K562 (cell line): Measurements from ENCODE around the gene ORC3. TPM values are rescaled to one million over a fixed set of nuclear protein-coding genes. Genes with fewer than 3 reads are reported as not detected.

Experiments
- ATAC-seq: fragments of 200-7000 bp; cut with Tn5 transposase; 3 replicates; pipeline ENCODE4 v1.9.1; 2020; ENCODE audit warnings: moderate library complexity
- BruUV-seq: library from RNA; stranded (reverse); fragments of 400-500 nt; replicated peaks from 2 replicates; lab custom pipeline; 2021; lab: Mats Ljungman, UMichigan
- CTCF ChIA-PET: fragments of 300-600 bp; formaldehyde crosslinking; extraction: SDS; loops from one replicate; lab custom pipeline; 2021; ENCODE audit warnings: low intra/inter-chr PET ratio; lab: Yijun Ruan, JAX
- POLR2A ChIA-PET: fragments of 300-600, 350-650 bp; sonication (Branson Sonifier 250); formaldehyde crosslinking; extraction: SDS; loops from one replicate; lab custom pipeline; 2021; ENCODE audit warnings: antibody characterized with exemption, inconsistent platforms; lab: Yijun Ruan, JAX
- DNase-seq, 4 experiments: peaks; one replicate each; pipeline versions ENCODE4 v3.0.0 to v3.0.0-alpha.2; 2011 to 2018; ENCODE audit warnings: low spot score in 3 of 4, mixed read lengths in 3 of 4; ENCODE audit errors: extremely low read depth in 1 of 4
- FAIRE-seq: peaks from 2 replicates; lab custom pipeline; 2011; peaks lifted over from hg19 to GRCh38; lab: Jason Lieb, UNC
- H2AFZ ChIP-seq: 2 replicates; pipeline ENCODE4 v1.6.0; 2011; ENCODE audit warnings: low read depth, low read length, control low read depth, inconsistent platforms
- H3K27ac ChIP-seq: fragments of 200-600 bp; 3 replicates; pipeline ENCODE4 v1.8.0; 2011; ENCODE audit warnings: low read depth, mild to moderate bottlenecking, control low read depth, inconsistent platforms, low read length, moderate library complexity, mixed read lengths; ENCODE audit errors: extremely low read depth
- H3K27me3 ChIP-seq, 2 experiments: fragments of 300-600 bp in 1 of 2; 2 replicates in 1 of 2; 3 replicates in 1 of 2; pipeline versions ENCODE4 v1.6.0 to v1.8.0; 2011; ENCODE audit warnings: inconsistent platforms in 2 of 2, low read length in 2 of 2, mild to moderate bottlenecking in 1 of 2, mixed read lengths in 1 of 2, moderate library complexity in 1 of 2; ENCODE audit not compliant: control insufficient read depth in 2 of 2, insufficient read depth in 2 of 2
- H3K36me3 ChIP-seq: fragments of 300-600 bp; 3 replicates; pipeline ENCODE4 v1.8.0; 2011; ENCODE audit warnings: mild to moderate bottlenecking, low read length, inconsistent platforms; ENCODE audit not compliant: control insufficient read depth, insufficient read depth
- H3K4me1 ChIP-seq, 2 experiments: fragments of 200-600 bp in 1 of 2; replicated peaks in 1 of 2; 2 replicates in 1 of 2; 3 replicates in 1 of 2; pipeline versions ENCODE4 v1.5.1 to v1.8.0; 2011; ENCODE audit warnings: inconsistent platforms in 2 of 2, low read length in 2 of 2, mild to moderate bottlenecking in 1 of 2, mixed read lengths in 1 of 2, moderate library complexity in 1 of 2; ENCODE audit not compliant: control insufficient read depth in 2 of 2, insufficient read depth in 2 of 2
- H3K4me2 ChIP-seq: 2 replicates; pipeline ENCODE4 v1.6.1; 2011; ENCODE audit warnings: low read length, control low read depth, inconsistent platforms, mixed read lengths; ENCODE audit not compliant: insufficient read depth
- H3K4me3 ChIP-seq: fragments of 200-600 bp; sonication (generic), shearing (Covaris generic); 2 replicates; pipeline ENCODE4 v1.5.1; 2016; ENCODE audit warnings: control low read depth, inconsistent platforms
- H3K79me2 ChIP-seq: fragments of 200-600 bp; 3 replicates; pipeline ENCODE4 v1.8.0; 2011; ENCODE audit warnings: low read length, inconsistent platforms; ENCODE audit not compliant: control insufficient read depth, insufficient read depth
- H3K9ac ChIP-seq, 2 experiments: 2 replicates each; pipeline versions ENCODE4 v1.6.0 to v1.6.1; 2011; ENCODE audit warnings: low read depth in 2 of 2, low read length in 2 of 2, control low read depth in 1 of 2, inconsistent platforms in 1 of 2, mild to moderate bottlenecking in 1 of 2, mixed read lengths in 1 of 2; ENCODE audit not compliant: insufficient read depth in 1 of 2
- H3K9me1 ChIP-seq: one replicate; pipeline ENCODE4 v1.6.0; 2011; ENCODE audit warnings: inconsistent platforms, mild to moderate bottlenecking, low read length, moderate library complexity; ENCODE audit not compliant: control insufficient read depth, insufficient read depth
- H3K9me3 ChIP-seq: replicated peaks from 2 replicates; pipeline ENCODE4 v1.5.1; 2011; ENCODE audit warnings: low read depth, low read length, inconsistent platforms; ENCODE audit not compliant: control insufficient read depth, insufficient read depth
- H4K20me1 ChIP-seq: replicated peaks from 2 replicates; pipeline ENCODE4 v1.6.1; 2011; ENCODE audit warnings: low read length, inconsistent platforms, mixed read lengths; ENCODE audit not compliant: control insufficient read depth, insufficient read depth
- ARHGAP35 ChIP-seq: fragments of 450-650 bp; IDR thresholded peaks from 2 replicates; pipeline ENCODE4 v1.6.1; 2018; ENCODE audit not compliant: partially characterized antibody
- HCFC1 ChIP-seq: IDR thresholded peaks from 2 replicates; pipeline ENCODE4 v1.6.1; 2012; ENCODE audit warnings: low read depth, low read length, improper control_type of control experiment
- JUND ChIP-seq, 2 experiments: IDR thresholded peaks; 2 replicates in 1 of 2; 3 replicates in 1 of 2; pipeline ENCODE4 v1.6.1; 2011; ENCODE audit warnings: borderline replicate concordance in 2 of 2, low read depth in 2 of 2, low read length in 2 of 2, improper control_type of control experiment in 1 of 2, missing biosample characterization in 1 of 2, missing genetic modification characterization in 1 of 2, missing genetic modification reagents in 1 of 2
- PHTF2 ChIP-seq: fragments of 250-450 bp; sonication (Bioruptor Pico); IDR thresholded peaks from 2 replicates; pipeline ENCODE4 v1.5.0; 2021; ENCODE audit warnings: mild to moderate bottlenecking
- POU5F1 ChIP-seq: fragments of 150-350 bp; IDR thresholded peaks from 2 replicates; pipeline ENCODE4 v1.6.1; 2014; ENCODE audit warnings: borderline replicate concordance, low read length, low read depth, mild to moderate bottlenecking; ENCODE audit not compliant: partially characterized antibody
- SAFB ChIP-seq: fragments of 200-400 bp; formaldehyde crosslinking; IDR thresholded peaks from 2 replicates; pipeline ENCODE4 v1.6.1; 2017; ENCODE audit warnings: low read depth, low read length, borderline replicate concordance
- SNIP1 ChIP-seq: fragments of 450-650 bp; IDR thresholded peaks from 2 replicates; pipeline ENCODE4 v1.7.1; 2017; ENCODE audit warnings: low read depth, mild to moderate bottlenecking
- TCFL5 ChIP-seq: fragments of 250-450 bp; sonication (Bioruptor Pico); conservative IDR thresholded peaks from 2 replicates; pipeline ENCODE4 v1.6.1; 2021; ENCODE audit warnings: mild to moderate bottlenecking, moderate library complexity, matching md5 sums
- TRIM24 ChIP-seq, 2 experiments: fragments of 450-650 bp; IDR thresholded peaks; 2 replicates each; pipeline ENCODE4 v1.6.1; 2016
- WHSC1 ChIP-seq: IDR thresholded peaks from one replicate; pipeline ENCODE4 v1.6.1; 2012; ENCODE audit warnings: low read length, control low read depth, inconsistent platforms
- ZNF140 ChIP-seq: fragments of 250-450 bp; sonication (Bioruptor Pico); IDR thresholded peaks from 2 replicates; pipeline ENCODE4 v1.8.0; 2021; ENCODE audit warnings: moderate library complexity, mild to moderate bottlenecking, inconsistent platforms
- ZNF586 ChIP-seq: fragments of 450-650 bp; formaldehyde crosslinking; conservative IDR thresholded peaks from 2 replicates; pipeline ENCODE4 v1.4.0; 2020; ENCODE audit warnings: mild to moderate bottlenecking, moderate library complexity
- ZNF785 ChIP-seq: fragments of 250-450 bp; sonication (Bioruptor Pico); IDR thresholded peaks from 2 replicates; pipeline ENCODE4 v1.4.0; 2020; ENCODE audit warnings: mild to moderate bottlenecking
- WGBS: fragments of 100-300 bp; shearing (Covaris generic); methylation state at CpG from one replicate; pipeline ENCODE4 v1.1.6; 2016; ENCODE audit warnings: low coverage, mixed read lengths; ENCODE audit not compliant: insufficient coverage; ENCODE audit errors: missing lambda C conversion rate; 5-methylcytosine and 5-hydroxymethylcytosine counted together
- in situ Hi-C: fragments of 300-500 bp; cut with MboI; formaldehyde crosslinking; loops from 4 replicates; pipeline ENCODE4 v1.15.0; 2018; ENCODE audit warnings: inconsistent platforms, mixed read lengths
- intact Hi-C: fragments of 100-400 bp; cut with micrococcal nuclease; formaldehyde crosslinking; loops from 2 replicates; pipeline ENCODE4 v1.14.2; 2022
- polyA plus RNA-seq, 8 experiments: library from polyadenylated mRNA; depleted of rRNA in 4 of 8; stranded (reverse) in 5 of 8; unstranded in 3 of 8; fragments of >200 nt; fragmentation: Nextera tagmentation in 2 of 8; fragmentation: Illumina TruSeq in 1 of 8; extraction: Ambion mirVana in 2 of 8; extraction: Trizol in 1 of 8; gene quantifications; 2 replicates each; pipeline versions ENCODE4 v1.2.1 to v1.2.3, GENCODE V29; 2011 to 2014; ENCODE audit warnings: inconsistent platforms in 1 of 8, missing spikeins in 1 of 8
- total RNA-seq, 7 experiments: library from RNA; depleted of rRNA in 6 of 7; stranded (reverse); fragments of >200 nt in 6 of 7; fragmentation: Illumina TruSeq in 2 of 7; extraction: Trizol in 2 of 7; gene quantifications; 2 replicates each; pipeline versions ENCODE4 v1.2.1 to v1.2.3, GENCODE V29; 2011 to 2021; ENCODE audit warnings: low replicate concordance in 1 of 7

The ORC3 gene
- total and polyA plus RNA-seq, 9 of the 15 experiments (the other 6 are each of a cell fraction or from before 2014, with no cell fraction given): 28.8 to 159 (median 74.8) TPM

- Histone ChIP-seq H3K79me2 (no peaks in the 10 kb centered on the region), H3K9ac (no peak overlapping the region), H3K9me3 (no peaks in the 10 kb centered on the region), H3K4me2 (no peak overlapping the region), H3K27ac (no peak overlapping the region), H3K4me3 (no peak overlapping the region), H3K9me1 (no peaks in the 10 kb centered on the region), H3K36me3 (peaks cover 65% of the 10 kb centered on the region), H3K4me1 (no peaks in the 10 kb centered on the region), H2AFZ (no peak overlapping the region), H3K27me3 (no peaks in the 10 kb centered on the region), H4K20me1 (0 out of 2 replicates have a peak, but pooled peaks cover 3% of the 10 kb centered on the region)
- TF ChIP-seq ZNF785 (CRISPR knock-in tag) (no peak), TCFL5 (CRISPR knock-in tag) (no peak), ZNF140 (CRISPR knock-in tag) (no peak), TRIM24 (IDR thresholded peaks at IDR 0.05) (no peak), SAFB (no peak), JUND (IDR thresholded peaks at IDR 0.05; ENCODE audit: borderline replicate concordance, low read depth, low read length) (no peak), JUND (tag; IDR thresholded peaks at IDR 0.05; ENCODE audit: borderline replicate concordance, low read depth, low read length) (no peak), PHTF2 (CRISPR knock-in tag) (no peak), WHSC1 (no peak), ARHGAP35 (no peak), POU5F1 (no peak), SNIP1 (no peak), HCFC1 (no peak), ZNF586 (CRISPR knock-in tag) (no peak)
- ATAC-seq (no peak), FAIRE-seq (no peak), DNase-seq (no peak)
- intact Hi-C loops (no loop called here), in situ Hi-C loops (no loop called here)
- 83% methylated on average over 3 of the region's 3 CpGs for WGBS
- CTCF ChIA-PET: no interaction called here
- BruUV-seq: no TSS peak
- POLR2A ChIA-PET: interaction anchor here (0.5 to 1.4 kb wide), 3 partner anchors 11 to 149 kb away, joined by 3 to 4 read pairs (median 3); no protein-coding TSS in a partner anchor
Observed at GRCh38 chr6:87669051-87669450, 79.1 kb downstream of the ORC3 start.
